ENCODE measurements around the gene MYH10.

- TF ChIP-seq CTCF (IDR thresholded peaks at IDR 0.05) (no peak), EP300 (IDR thresholded peaks at IDR 0.05) (no peak), POLR2A (IDR thresholded peaks at IDR 0.05) (no peak)
These were observed 28.3 kb upstream of the MYH10 start for GRCh38 chr17:8658810-8659209.

Data from stomach (tissue), 4 donors.